ENCODE results near the gene ACSS1. TPM values are rescaled to one million over a fixed set of nuclear protein-coding genes. Genes with fewer than 3 reads are reported as not detected.

Gene ACSS1
- total RNA-seq, 1 experiment from 2014 or later = 0.61 TPM

- Mint-ChIP-seq H3K36me3 (ENCODE audit: insufficient read depth in 1 of 3, low read depth in 3 of 3) (no peaks in the 10 kb centered on the region; a peak in 1 of 7 replicates), H3K27me3 (ENCODE audit: low read depth) (peaks cover 13% of the 10 kb centered on the region), H3K27ac (no peak overlapping the region), H3K4me1 (no peaks in the 10 kb centered on the region), H3K4me3 (no peak overlapping the region), H3K9me3 (peaks cover 4 to 6% of the 10 kb centered on the region in 2 experiments; a peak in 3 of 5 replicates)
- H2AK5ac ChIP-seq (ENCODE audit: insufficient read length, low read length) = no peak overlapping the region
- H4K91ac ChIP-seq (ENCODE audit: insufficient read length, low read depth, low read length) = no peak overlapping the region
- H3K27ac ChIP-seq (ENCODE audit: insufficient read length, low read depth, low read length) = no peak overlapping the region
- no CpG with 5 or more reads among the region's 4 CpGs for WGBS (ENCODE audit: extremely low coverage, insufficient read length, low lambda C conversion rate)
- no peak overlapping the region for H3K18ac ChIP-seq (ENCODE audit: insufficient read length, low read depth, low read length)
- no peak overlapping the region for H3K23ac ChIP-seq (ENCODE audit: insufficient read length, low read depth, low read length)
- no peaks in the 10 kb centered on the region for H4K20me1 ChIP-seq (ENCODE audit: control insufficient read depth, insufficient read depth, insufficient read length)
- no peak overlapping the region for H2BK15ac ChIP-seq (ENCODE audit: low read depth, low read length)
- no peak overlapping the region for H3K4me2 ChIP-seq (ENCODE audit: insufficient read depth, insufficient read length, low read length)
- H3T11ph ChIP-seq (ENCODE audit: low read length) = no peak overlapping the region
- H3K79me1 ChIP-seq (ENCODE audit: insufficient read depth, low read depth, low read length, poor library complexity, severe bottlenecking) = no peaks in the 10 kb centered on the region
- H2BK5ac ChIP-seq (ENCODE audit: insufficient read length, low read length) = no peak overlapping the region
- no peak overlapping the region for H3K14ac ChIP-seq (ENCODE audit: insufficient read depth, low read length)
- no peaks in the 10 kb centered on the region for H3K79me2 ChIP-seq (ENCODE audit: insufficient read depth, low read length)
- DNase-seq = no peak
- no peaks in the 10 kb centered on the region for H3K27me3 ChIP-seq (ENCODE audit: insufficient read depth, low read length)
- H2BK120ac ChIP-seq (ENCODE audit: low read depth, low read length, poor library complexity, severe bottlenecking) = no peak overlapping the region
- no peak overlapping the region for H3K4ac ChIP-seq (ENCODE audit: low read depth, low read length)
- H4K8ac ChIP-seq (replicated peaks; ENCODE audit: insufficient read length, low read depth, low read length) = no peak overlapping the region
- no peaks in the 10 kb centered on the region for H3K23me2 ChIP-seq (ENCODE audit: insufficient read length, low read depth, low read length, poor library complexity, severe bottlenecking)
- TF ChIP-seq CTCF (conservative IDR thresholded peaks at IDR 0.05) = no peak
- H2BK12ac ChIP-seq (ENCODE audit: insufficient read length, low read depth, low read length) = no peak overlapping the region
- H3K56ac ChIP-seq (ENCODE audit: insufficient read length, low read depth, low read length) = no peak overlapping the region
- no peaks in the 10 kb centered on the region for H3K9me3 ChIP-seq (ENCODE audit: control insufficient read depth, low read depth, low read length)
- H2AFZ ChIP-seq (ENCODE audit: low read length) = no peak overlapping the region
- H3K9ac ChIP-seq (ENCODE audit: extremely low read depth, insufficient read length, low read length) = no peak overlapping the region
- H3K4me1 ChIP-seq (ENCODE audit: insufficient read depth, low read length) = no peaks in the 10 kb centered on the region
- no peak overlapping the region for H2BK20ac ChIP-seq (ENCODE audit: low read depth, low read length, poor library complexity, severe bottlenecking)
- H4K5ac ChIP-seq (ENCODE audit: insufficient read length, low read depth, low read length) = no peak overlapping the region
Observed at GRCh38 chr20:25099601-25100140, 41.7 kb upstream of the ACSS1 start.

Measured in H9 (cell line).